GM18519 (cell line): ENCODE data around the gene MIEN1.
A peak's percentile ranks its signal among the peaks of the same experiment; 100 is the strongest.
"Not testable (repeated sequence)": the region's sequence is repeated elsewhere in the genome, so short reads cannot be mapped to it uniquely, and the experiment has no call there.

Experiments
- ATAC-seq: cut with Tn5 transposase; IDR thresholded peaks from one replicate; pipeline ENCODE4 v1.9.1; 2021; ENCODE audit warnings: mild to moderate bottlenecking, moderate library complexity; ENCODE audit not compliant: unreplicated experiment, low FRiP score

MIEN1 gene

GRCh38 chr17:39730095-39730921 is at the start of gene MIEN1:
TSS of gene MIEN1 (minus strand) at chr17:39730532. CDS start at chr17:39730495, 37 bp downstream.
- ATAC-seq, result peak; percentile 70

- peak; percentile 48 for ATAC-seq
Measured at GRCh38 chr17:39777534-39778365, 47.4 kb upstream of the MIEN1 start.

- ATAC-seq, result no peak
Measured at GRCh38 chr17:39776252-39776651, 45.9 kb upstream of the MIEN1 start.

- no peak for ATAC-seq
Measured at GRCh38 chr17:39775031-39775430, 44.7 kb upstream of the MIEN1 start.

- no peak for ATAC-seq
Measured at GRCh38 chr17:39774047-39774446, 43.7 kb upstream of the MIEN1 start.

GRCh38 chr17:39772987-39773934 is 42.9 kb upstream of the MIEN1 start:
- no peak for ATAC-seq

GRCh38 chr17:39772415-39772814 is 42.1 kb upstream of the MIEN1 start:
- no peak for ATAC-seq

- ATAC-seq, result peak; percentile 36
Measured at GRCh38 chr17:39769974-39770587, 39.7 kb upstream of the MIEN1 start.

GRCh38 chr17:39767147-39767546 is 36.8 kb upstream of the MIEN1 start:
- no peak for ATAC-seq

- ATAC-seq, result no peak
Measured at GRCh38 chr17:39765766-39766165, 35.4 kb upstream of the MIEN1 start.

- ATAC-seq, result no peak
Measured at GRCh38 chr17:39765175-39765574, 34.8 kb upstream of the MIEN1 start.

- ATAC-seq, result not testable (repeated sequence)
Measured at GRCh38 chr17:39764171-39764570, 33.8 kb upstream of the MIEN1 start.

GRCh38 chr17:39763051-39763820 is 32.9 kb upstream of the MIEN1 start:
- ATAC-seq, result no peak

GRCh38 chr17:39761861-39762496 is 31.6 kb upstream of the MIEN1 start:
- ATAC-seq, result no peak

GRCh38 chr17:39759204-39759603 is 28.9 kb upstream of the MIEN1 start:
- ATAC-seq, result no peak

GRCh38 chr17:39757931-39758873 is 27.9 kb upstream of the MIEN1 start:
- ATAC-seq, result no peak

GRCh38 chr17:39757176-39757662 is 26.9 kb upstream of the MIEN1 start:
- no peak for ATAC-seq
